ENCODE results near the gene FAM89B.
A peak's percentile ranks its signal among the peaks of the same experiment; 100 is the strongest.

Gene FAM89B

GRCh38 chr11:65538915-65539743 lies 33.2 kb upstream of the FAM89B start:
- DNase-seq (ENCODE audit: low read depth in 3 of 3): no peak

DNA sequence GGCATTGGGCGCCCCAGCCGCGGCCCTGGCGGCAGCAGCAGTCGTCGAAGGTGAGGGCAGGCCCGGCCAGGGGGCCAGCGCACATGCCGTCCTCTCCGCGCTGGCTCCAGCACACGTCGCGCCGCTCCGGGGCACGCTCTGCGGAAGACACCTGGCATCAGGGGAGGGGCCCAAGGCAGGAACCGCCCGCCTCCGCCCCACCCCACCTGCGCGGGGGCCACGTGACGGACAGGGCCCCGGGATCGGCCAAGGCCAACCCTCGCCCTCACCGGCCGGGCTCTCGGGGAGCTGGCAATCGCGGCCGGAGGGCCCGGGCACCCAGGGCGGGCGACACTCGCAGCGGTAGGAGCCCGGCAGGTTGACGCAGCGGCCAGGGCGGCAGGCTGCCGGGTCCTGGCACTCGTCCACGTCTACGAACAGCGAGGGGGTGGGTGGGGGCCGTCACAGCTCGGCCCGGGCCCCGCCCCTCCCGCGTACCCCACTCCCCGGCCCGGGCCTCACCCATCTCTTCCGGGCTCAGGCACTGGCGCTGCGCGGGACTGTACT lies 32.5 kb upstream of the FAM89B start:
- DNase-seq (ENCODE audit: low read depth in 3 of 3): no peak

- DNase-seq (ENCODE audit: low read depth in 3 of 3): peak; percentile 74 to 87 (median 81)
Observed at GRCh38 chr11:65540290-65541092, 31.8 kb upstream of the FAM89B start.

DNA sequence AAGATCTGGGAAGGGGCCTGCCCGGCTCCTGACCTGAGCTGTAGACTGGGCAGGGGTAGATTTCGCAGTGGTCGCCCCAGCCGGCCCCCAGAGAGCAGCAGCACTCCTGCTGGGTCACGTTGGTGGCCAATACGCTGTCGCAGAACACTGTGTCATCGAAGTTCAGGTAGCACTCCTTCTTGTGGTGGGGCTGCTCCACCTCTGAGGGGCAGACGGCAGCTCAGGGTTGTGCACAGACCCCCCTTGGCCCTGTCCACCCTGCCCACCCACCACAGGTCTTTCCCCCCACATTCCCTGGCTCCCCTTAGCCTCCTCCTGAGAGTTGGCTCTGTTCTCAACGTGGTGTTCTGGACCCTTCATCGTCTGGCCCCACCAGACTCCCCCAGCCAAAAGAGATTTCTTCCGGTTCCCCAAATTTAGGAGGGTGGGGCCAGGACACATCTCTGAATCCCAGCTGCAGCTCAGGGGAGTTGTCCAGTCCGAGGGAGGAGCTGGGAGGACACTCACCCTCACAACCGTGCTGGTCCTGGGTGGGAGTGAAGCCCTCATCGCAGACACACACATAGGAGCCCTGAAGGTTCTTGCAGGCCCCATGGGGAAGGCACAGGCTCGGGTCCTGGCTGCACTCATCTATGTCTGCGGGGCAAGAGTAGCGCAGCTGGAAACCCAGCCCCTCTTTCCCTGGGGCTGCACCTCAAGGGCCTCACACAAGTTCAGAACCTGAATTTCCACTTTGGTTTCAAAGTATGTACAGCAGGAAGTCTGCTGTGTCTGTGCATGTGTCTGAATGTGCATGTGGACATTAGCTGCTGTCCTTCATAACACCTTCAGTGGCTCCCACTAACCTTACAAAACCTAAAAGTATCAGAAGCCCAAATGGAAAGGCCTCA lies 31.0 kb upstream of the FAM89B start:
- no peak for DNase-seq (ENCODE audit: low read depth in 3 of 3)

DNA sequence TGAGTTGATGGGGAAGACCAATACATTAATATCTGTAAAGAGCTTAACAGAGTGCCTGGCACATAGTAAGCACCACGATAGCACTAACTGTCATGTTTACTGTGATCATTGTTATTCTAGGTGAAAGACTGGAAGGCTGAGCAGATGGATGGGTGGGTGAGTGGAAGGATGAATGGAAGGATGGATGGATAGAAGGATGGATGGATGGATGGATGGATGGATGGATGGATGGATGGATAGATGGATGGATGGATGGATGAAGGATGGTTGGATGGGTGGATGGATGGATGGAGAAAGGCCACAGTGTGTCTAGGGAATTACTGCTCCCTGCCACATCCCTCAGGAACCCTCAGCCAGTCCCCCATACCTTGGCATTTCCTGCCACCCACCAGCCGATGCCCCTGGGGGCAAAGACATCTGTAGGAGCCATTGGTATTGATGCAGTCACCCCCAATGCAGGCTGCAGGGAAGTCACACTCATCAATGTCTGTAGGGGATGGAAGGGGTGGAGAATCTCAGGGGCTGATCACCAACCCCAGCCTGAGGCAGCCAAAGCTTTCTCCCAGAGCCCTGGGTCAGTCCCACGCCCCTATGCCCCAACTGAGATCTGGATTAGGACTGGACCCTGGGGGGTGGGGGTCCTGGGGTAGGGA lies 29.5 kb upstream of the FAM89B start:
- DNase-seq (ENCODE audit: low read depth in 3 of 3): no peak

DNA sequence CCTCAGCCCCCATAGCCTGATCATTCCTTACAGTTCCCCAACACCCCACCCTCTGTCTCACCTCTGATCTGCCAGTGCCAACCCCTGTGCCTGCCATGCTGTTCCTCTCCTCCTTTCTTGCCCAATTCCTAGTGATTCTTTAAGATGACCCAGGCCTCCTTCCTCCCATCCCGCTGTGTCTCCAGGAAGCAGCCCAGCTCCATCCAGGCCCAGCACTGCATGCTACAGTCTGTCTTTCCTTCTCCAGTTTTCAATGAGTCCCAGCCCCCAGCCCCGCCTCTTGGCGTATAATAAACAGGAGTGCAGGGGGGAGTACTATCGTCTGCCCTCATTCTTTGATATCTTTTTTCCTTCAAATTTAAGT lies 26.5 kb upstream of the FAM89B start:
- no peak for DNase-seq (ENCODE audit: low read depth in 3 of 3)

DNA sequence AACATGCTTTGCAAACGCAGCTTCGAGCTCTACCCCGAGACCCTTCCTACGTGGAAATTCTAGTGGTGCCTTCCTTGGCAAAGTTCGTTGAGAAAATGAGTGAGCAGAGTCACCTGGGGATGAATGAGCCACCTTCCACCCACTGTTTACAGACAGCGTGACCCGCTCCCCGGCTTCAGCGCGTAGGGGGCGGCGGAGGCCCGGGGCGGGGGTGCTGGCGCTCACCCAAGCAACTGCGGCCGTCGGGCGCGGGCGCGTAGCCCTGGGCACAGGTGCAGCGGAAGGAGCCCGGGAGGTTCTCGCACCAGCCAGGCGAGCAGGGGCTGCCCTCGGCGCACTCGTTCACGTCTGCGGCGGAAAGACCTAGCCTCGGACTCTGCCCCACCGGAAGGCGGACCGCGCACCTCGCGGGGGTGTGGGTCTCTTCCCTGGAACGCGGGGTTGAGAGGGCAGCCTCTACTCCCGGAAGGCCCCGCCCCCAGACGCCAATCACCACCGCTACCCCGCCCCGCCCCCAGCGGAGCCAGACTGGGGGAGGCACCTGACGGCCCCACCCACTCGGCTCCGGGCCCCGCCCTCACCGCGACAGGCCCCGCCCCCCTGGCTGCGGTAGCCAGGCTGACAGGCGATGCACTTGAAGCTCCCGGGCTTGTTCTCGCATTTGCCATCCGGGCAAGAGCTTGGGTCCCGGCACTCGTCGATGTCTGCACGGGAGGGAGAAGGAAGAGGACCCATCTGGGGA lies 25.9 kb upstream of the FAM89B start:
- DNase-seq (ENCODE audit: low read depth in 3 of 3): peak; percentile 93 to 99 (median 98)

DNA sequence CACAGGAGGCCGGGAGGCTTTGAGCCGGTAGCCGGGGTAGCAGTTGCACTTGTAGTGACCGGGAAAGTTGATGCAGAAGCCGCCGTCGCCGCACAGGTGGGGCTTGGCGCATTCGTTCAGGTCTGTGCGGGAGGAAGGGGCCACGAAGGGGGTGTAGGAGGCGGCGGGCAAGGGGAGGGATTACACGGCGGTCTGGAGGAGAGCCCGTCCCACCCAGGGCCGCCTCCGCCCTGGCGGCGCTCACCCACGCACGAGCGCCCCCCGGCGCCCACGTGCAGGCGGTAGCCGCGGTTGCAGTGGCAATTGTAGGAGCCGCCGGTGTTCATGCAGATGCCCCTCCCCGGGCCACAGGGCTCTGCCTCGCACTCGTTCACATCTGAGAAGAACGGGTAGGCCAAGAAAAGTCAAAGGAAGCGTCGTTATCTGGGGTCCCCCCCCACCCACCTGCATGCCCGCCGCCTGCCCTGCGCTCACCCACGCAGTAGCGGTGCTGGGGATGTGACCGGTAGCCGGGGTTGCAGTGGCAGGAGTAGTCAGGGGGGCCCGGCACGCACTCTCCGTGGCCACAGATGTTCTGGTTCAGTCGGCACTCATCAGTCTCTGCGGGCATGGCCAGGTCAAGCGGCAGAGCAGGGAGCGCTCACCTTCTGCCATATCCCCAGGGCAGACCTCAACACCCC lies 24.8 kb upstream of the FAM89B start:
- DNase-seq (ENCODE audit: low read depth in 3 of 3): no peak

- DNase-seq (ENCODE audit: low read depth in 3 of 3): no peak
Observed at GRCh38 chr11:65548395-65548794, 23.9 kb upstream of the FAM89B start.

DNA sequence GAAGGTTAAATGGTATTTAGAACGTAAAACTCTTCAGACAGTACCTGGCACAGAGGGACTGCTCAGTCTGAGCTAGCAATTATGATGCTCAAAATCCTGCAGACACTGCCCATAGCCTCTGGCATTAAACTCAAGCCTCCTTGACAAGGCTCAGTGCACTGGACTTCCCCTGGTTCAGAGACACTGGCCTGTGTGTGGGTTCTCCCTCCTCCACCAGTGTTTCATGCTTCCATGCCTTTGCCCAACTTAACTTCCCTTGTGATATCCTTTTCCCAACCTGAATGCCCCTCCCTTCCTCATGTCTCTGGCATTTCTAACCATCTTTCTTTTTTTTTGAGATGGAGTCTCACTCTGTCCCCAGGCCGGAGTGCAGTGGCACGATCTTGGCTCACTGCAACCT lies 23.2 kb upstream of the FAM89B start:
- no peak for DNase-seq (ENCODE audit: low read depth in 3 of 3)

DNA sequence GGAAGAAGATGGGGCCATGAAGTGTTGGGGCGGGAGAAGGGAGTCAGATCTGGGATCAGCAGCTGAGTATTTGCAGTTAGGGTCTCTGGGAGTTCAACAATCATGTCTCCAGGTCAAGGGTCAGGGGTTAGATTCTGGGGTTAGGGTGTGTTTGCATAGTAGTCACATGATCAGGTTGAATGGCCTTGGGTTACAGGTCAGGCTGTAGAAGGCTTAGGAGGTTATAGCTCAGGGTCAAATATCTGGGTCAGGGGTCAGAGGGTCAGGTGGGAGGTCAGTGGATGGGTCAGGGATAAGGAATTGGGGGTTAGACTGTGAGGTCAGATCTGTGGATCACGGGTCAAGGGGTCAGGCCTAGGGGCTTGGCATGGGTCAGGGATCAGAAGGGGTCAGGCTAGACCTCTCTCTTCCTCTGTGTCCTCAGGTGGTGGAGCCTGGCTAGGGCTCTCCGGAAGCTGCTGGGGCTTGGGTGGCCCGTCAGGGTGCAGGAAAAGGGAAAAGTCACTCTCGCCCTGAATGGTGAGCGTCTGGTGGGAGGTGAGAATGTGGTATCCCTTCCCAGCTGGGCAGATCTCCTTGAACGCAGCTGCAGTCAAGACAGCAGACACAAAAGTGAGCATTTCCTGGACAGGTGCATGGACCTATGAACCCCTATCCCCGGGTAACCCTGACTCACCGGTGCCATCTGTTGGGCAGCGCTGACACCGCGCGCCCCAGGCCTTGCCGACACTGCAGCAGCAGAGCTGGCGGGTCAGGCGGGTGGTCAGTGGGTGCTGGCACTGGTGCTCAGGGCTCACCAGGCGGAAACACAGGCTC lies 20.6 kb upstream of the FAM89B start:
- DNase-seq (ENCODE audit: low read depth in 3 of 3): peak in 1 of 3 experiments; percentile 36

DNA sequence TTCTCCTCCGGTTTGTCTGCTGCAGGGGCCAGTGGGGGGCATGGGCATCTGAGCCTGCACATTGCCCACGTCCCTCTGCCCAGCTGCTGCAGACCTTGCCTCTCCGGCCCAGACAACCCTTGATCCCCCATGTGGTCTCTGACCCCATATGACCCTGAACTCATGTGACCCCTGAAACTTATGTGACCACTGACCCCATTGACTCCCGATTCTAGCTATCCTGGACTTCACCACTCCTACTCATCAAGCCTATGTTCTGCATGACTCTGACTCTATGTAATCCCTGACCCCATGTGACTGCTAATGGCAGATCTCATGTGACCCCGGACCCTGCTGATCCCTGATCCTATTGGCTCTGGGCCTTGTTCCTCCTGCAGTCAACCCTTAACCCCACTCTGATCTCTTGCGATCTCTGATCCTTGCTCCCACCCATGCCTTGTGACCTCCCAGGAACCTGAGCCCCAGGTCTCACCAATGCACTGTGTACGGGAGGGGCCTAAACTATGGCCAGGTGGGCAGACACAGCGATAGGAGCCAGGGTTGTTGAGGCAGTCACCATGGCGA lies 19.9 kb upstream of the FAM89B start:
- DNase-seq (ENCODE audit: low read depth in 3 of 3): no peak

- peak in 1 of 3 experiments; percentile 67 for DNase-seq (ENCODE audit: low read depth in 3 of 3)
Observed at GRCh38 chr11:65553301-65554001, 18.9 kb upstream of the FAM89B start.

- DNase-seq (ENCODE audit: low read depth in 3 of 3): no peak
Observed at GRCh38 chr11:65554057-65554818, 18.1 kb upstream of the FAM89B start.

GRCh38 chr11:65554842-65555430 lies 17.4 kb upstream of the FAM89B start:
- no peak for DNase-seq (ENCODE audit: low read depth in 3 of 3)

GRCh38 chr11:65555693-65556231 lies 16.6 kb upstream of the FAM89B start:
- no peak for DNase-seq (ENCODE audit: low read depth in 3 of 3)
